Measurements from ENCODE around the gene TXNDC2.

Gene TXNDC2

DNA sequence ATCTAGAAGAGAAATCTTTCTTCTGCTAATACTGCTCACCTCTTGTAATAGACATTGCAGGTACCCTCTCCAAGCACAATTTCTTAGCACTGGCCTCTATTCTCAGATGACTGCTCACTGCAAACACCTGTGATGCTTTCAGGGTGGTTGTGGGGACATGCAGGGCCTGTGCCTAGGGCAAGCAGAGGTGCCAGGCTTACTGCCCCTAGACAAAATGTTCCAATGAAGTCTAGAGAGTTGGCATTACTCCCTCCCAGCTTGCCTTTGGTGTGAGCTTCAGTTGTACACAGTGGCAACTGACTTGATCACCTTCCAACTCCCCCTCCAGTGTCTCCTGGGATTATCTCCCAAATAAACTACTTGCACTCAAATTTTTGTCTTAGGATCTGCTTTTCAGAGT, 12.9 kb upstream of the TXNDC2 start (continued):
- TF ChIP-seq, protein P1, sequence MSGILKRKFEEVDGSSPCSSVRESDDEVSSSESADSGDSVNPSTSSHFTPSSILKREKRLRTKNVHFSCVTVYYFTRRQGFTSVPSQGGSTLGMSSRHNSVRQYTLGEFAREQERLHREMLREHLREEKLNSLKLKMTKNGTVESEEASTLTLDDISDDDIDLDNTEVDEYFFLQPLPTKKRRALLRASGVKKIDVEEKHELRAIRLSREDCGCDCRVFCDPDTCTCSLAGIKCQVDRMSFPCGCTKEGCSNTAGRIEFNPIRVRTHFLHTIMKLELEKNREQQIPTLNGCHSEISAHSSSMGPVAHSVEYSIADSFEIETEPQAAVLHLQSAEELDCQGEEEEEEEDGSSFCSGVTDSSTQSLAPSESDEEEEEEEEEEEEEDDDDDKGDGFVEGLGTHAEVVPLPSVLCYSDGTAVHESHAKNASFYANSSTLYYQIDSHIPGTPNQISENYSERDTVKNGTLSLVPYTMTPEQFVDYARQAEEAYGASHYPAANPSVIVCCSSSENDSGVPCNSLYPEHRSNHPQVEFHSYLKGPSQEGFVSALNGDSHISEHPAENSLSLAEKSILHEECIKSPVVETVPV (CRISPR knock-in tag; IDR thresholded peaks at IDR 0.05), result no peak
- TF ChIP-seq ZFP30 (CRISPR knock-in tag; IDR thresholded peaks at IDR 0.05), result no peak

DNA sequence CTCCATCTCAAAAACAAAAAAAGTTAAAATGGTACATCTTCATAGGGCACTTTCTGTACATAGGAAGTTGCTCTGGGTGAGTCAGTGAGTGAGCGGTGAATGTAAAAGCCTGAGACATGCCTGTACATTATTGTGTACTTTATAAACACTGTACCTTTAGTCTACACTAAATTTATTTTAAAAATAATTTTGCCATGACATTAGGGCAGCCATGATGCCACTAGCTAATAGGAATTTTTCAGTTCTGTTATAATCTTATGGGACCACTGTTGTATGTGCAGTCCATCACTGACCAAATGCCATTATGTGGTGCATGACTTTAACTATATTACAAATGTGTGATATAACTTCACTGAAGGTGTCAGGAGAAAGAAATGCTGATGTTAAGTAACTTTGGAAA, 11.0 kb upstream of the TXNDC2 start:
- no peak for TF ChIP-seq SNAI2 (CRISPR knock-in tag; IDR thresholded peaks at IDR 0.05)
- TF ChIP-seq, protein P2, sequence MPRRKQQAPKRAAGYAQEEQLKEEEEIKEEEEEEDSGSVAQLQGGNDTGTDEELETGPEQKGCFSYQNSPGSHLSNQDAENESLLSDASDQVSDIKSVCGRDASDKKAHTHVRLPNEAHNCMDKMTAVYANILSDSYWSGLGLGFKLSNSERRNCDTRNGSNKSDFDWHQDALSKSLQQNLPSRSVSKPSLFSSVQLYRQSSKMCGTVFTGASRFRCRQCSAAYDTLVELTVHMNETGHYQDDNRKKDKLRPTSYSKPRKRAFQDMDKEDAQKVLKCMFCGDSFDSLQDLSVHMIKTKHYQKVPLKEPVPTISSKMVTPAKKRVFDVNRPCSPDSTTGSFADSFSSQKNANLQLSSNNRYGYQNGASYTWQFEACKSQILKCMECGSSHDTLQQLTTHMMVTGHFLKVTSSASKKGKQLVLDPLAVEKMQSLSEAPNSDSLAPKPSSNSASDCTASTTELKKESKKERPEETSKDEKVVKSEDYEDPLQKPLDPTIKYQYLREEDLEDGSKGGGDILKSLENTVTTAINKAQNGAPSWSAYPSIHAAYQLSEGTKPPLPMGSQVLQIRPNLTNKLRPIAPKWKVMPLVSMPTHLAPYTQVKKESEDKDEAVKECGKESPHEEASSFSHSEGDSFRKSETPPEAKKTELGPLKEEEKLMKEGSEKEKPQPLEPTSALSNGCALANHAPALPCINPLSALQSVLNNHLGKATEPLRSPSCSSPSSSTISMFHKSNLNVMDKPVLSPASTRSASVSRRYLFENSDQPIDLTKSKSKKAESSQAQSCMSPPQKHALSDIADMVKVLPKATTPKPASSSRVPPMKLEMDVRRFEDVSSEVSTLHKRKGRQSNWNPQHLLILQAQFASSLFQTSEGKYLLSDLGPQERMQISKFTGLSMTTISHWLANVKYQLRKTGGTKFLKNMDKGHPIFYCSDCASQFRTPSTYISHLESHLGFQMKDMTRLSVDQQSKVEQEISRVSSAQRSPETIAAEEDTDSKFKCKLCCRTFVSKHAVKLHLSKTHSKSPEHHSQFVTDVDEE (CRISPR knock-in tag; IDR thresholded peaks at IDR 0.05), result no peak
- no peak for TF ChIP-seq ESRRG (CRISPR knock-in tag; IDR thresholded peaks at IDR 0.05)
- no peak for ATAC-seq

DNA sequence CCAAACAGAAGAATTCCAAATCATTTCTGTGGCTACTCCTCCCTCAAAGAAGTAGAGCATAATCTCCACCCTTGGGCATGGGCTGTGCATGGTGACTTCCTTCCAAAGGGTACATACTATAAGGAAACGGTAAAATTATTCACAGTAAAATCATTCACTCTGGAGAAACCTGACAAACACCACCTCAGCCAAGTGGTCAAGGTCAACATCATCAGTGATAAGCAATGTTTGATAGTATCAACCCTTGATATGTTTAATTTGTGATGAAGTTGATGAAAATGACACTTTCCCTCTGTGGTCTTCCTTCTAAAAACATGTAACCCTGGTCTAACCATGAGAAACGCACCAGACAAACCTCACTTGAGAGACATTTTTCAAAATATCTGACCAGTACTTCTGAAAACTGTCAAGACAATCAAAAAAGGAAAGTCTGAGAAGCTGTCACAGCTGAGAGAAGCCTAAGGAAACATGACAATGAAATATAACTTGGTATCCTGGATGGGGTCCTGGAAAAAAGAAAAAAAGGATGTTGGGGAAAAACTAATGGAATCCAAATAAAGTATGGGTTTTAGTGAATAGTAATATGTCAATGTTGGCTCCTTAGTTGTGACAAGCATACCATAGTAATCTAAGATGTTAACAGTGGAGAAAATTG, 9.4 kb upstream of the TXNDC2 start:
- TF ChIP-seq ZNF565 (CRISPR knock-in tag; conservative IDR thresholded peaks at IDR 0.05; ENCODE audit: low read depth) (no peak), CSDC2 (CRISPR knock-in tag; IDR thresholded peaks at IDR 0.05) (no peak), TOX (CRISPR knock-in tag; IDR thresholded peaks at IDR 0.05; ENCODE audit: borderline replicate concordance) (no peak), ESRRG (CRISPR knock-in tag; IDR thresholded peaks at IDR 0.05) (no peak), ZFP30 (CRISPR knock-in tag; IDR thresholded peaks at IDR 0.05) (no peak), ARNTL (CRISPR knock-in tag; IDR thresholded peaks at IDR 0.05; ENCODE audit: borderline replicate concordance, low read depth) (no peak), ISL1 (CRISPR knock-in tag; IDR thresholded peaks at IDR 0.05) (no peak), RARB (CRISPR knock-in tag; IDR thresholded peaks at IDR 0.05) (no peak), TCF4 (CRISPR knock-in tag; IDR thresholded peaks at IDR 0.05; ENCODE audit: borderline replicate concordance) (no peak)
- TF ChIP-seq, protein P2 (CRISPR knock-in tag; IDR thresholded peaks at IDR 0.05), result no peak
- TF ChIP-seq, protein P3, sequence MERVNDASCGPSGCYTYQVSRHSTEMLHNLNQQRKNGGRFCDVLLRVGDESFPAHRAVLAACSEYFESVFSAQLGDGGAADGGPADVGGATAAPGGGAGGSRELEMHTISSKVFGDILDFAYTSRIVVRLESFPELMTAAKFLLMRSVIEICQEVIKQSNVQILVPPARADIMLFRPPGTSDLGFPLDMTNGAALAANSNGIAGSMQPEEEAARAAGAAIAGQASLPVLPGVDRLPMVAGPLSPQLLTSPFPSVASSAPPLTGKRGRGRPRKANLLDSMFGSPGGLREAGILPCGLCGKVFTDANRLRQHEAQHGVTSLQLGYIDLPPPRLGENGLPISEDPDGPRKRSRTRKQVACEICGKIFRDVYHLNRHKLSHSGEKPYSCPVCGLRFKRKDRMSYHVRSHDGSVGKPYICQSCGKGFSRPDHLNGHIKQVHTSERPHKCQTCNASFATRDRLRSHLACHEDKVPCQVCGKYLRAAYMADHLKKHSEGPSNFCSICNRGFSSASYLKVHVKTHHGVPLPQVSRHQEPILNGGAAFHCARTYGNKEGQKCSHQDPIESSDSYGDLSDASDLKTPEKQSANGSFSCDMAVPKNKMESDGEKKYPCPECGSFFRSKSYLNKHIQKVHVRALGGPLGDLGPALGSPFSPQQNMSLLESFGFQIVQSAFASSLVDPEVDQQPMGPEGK (CRISPR knock-in tag; IDR thresholded peaks at IDR 0.05; ENCODE audit: borderline replicate concordance), result no peak
- no peak for ATAC-seq

DNA sequence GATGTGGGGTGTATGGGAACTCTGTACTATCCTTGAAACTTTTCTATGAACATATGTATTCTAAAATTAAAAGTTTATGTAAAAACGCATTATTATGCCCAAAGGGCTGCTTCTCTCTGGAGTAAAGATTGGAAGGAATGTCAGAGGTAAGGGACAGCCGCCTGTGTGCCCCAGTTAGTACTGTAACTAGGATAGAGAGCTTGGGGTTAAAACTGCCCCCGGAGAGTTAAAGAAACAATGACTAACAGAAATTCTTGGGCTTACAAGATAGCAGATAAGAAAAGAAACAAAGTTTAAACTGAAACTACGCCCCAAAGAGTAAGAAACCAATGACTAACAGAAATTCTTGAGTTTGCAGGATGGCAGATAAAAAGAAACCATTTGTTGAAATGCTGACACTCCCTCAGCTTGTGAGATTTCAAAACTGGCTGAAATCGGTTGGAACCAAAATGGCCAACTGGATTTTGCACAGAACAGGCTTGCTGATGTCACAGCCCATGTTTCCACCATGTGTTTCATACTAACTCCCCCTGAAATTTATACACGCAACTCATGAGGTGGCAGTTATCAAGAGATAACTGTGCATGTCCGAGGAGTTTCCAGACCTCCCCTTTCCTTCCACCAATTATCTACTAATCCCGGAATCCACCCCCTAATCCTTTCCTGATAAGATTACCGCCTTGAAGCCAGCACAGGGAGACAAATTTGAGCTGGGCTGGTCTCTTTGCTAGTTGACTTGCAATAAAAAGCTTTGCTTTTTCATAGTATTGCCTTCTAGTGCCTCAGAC, 8.7 kb upstream of the TXNDC2 start:
- ATAC-seq, result peak; percentile 92
- no peak for TF ChIP-seq OSR1 (CRISPR knock-in tag; IDR thresholded peaks at IDR 0.05)
- no peak for TF ChIP-seq ESRRG (CRISPR knock-in tag; IDR thresholded peaks at IDR 0.05)
- TF ChIP-seq, protein P3 (CRISPR knock-in tag; IDR thresholded peaks at IDR 0.05; ENCODE audit: borderline replicate concordance), result 0 out of 2 replicates have a peak, but pooled peaks have one; percentile 8
- peak; percentile 41; the same call in 1 of the 2 replicates for TF ChIP-seq TCF4 (CRISPR knock-in tag; IDR thresholded peaks at IDR 0.05; ENCODE audit: borderline replicate concordance)

All from SK-N-SH treated with all-trans-retinoic acid at 6 μM for 48 hours (cell line).